Islet precursor cell (in vitro differentiated cells): ENCODE data around the gene ERCC6L.

ENCODE experiments used
- DNase-seq: peaks from one replicate; pipeline ENCODE4 v3.0.0-alpha.2; 2018

The ERCC6L gene

DNA sequence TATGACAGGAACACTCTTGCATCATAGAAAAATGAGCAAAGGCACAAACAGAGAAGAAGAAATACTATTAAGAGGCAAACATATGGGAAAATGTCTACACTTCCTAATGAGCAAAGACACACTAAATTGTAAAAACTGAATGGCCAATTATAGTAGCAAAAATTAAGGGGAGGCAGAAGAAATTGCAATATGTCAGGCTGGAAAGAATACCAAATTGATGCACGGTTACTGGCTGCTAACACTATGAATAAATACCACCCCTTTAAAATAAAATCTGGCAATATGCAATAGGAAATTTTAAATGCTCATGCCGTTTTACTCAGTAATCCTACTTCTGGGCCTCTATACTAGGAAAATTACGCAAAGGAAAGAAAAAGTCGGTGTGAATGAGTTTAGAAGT is 73.3 kb downstream of the ERCC6L start:
- DNase-seq, result no peak

DNA sequence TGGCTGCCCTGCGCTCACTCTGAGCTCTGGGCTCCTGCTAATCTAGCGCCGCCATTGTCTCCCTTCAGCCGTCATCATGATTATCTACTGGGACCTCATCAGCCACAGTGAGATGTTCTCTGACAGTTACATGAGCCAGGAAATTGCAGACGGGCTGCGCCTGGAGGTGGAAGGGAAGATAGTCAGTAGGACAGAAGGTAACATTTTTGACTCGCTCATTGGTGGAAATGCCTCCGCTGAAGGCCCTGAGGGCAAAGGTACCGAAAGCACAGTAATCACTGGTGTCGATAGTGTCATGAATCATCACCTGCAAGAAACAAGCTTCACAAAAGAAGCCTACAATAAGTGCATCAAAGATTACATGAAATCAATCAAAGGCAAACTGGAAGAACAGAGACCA is 79.1 kb downstream of the ERCC6L start:
- no peak for DNase-seq

DNA sequence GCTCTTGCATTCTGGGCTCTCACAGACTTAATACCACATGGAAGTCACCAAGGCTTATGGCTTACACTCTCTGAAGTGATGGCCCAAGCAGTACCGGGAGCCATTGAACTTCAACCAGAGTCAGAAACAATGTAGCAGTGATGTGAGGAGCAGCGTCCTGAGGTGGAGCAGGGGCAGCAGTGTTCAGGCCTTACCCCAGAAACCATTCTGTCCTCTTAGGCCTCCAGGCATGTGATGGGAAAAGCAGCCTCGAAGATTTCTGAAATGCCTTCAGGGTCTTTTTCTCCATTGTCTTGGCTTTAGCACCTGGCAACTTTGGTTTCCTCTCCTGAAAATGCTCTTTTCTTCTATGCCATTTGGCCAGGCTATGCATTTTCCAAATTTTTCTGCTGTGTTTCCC is 80.1 kb downstream of the ERCC6L start:
- no peak for DNase-seq
